GM19324 (cell line): ENCODE measurements around the gene NKD1.

Experiments
- ATAC-seq: cut with Tn5 transposase; IDR thresholded peaks from one replicate; pipeline ENCODE4 v1.9.1; 2021; ENCODE audit warnings: mild to moderate bottlenecking, moderate library complexity; ENCODE audit not compliant: unreplicated experiment, low FRiP score

NKD1 gene

DNA sequence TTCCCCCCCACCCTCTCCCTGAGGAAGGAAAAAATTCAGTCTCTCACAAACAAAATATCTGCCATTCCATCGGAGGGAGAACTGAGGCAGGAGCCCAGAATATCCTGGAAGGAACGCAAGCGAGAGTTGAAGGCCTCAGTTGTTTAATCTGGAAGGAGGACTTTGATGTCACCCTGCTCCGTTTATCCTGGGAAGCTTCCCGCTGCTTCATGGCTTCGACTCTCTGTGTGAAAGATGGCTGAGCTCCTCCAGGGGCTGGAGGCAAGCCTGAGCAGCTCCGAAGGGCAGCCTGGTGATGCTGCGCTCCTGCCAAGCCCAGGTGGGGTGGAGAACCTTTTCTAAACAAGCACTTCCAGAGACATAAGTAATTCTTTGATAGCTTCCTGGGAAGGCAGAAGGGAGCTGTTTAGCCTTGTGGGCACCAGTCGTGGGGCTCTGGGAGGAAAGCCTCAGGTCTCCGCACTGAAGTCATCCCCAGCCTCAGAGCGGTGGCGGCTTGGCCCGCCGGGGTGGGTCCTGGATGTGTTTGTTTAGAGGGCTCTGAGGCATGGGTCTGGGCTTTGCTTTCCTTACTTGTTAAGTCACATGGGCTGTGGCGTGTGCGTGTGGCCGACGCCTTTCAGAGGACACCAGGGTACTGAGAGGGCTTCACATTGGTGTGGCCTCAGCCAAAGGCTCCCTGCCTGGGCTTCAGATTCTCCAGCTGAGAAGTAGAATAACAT lies 7.9 kb downstream of the NKD1 start:
- no peak for ATAC-seq

DNA sequence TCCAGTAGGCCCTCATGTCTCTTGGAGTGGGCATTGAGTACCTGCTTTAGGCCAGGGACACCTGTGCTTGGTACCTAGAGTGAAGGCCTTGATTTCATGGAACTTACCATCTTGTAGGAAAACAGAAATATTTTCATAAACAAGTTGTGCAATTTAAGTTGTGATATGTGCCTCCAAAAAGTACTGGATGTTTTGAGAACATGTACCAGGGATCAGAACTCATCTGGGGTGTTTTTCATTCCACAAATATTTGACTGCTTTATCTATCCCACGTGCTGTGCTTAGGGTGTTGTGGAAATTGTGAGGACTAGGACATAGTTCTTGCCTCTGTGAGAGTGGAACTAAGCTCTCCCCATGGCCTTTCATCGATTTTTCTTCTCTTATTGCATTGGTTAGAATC lies 8.8 kb downstream of the NKD1 start:
- no peak for ATAC-seq

GRCh38 chr16:50558913-50559312 lies 10.7 kb downstream of the NKD1 start:
- no peak for ATAC-seq

GRCh38 chr16:50559342-50559741 lies 11.1 kb downstream of the NKD1 start:
- ATAC-seq: no peak

DNA sequence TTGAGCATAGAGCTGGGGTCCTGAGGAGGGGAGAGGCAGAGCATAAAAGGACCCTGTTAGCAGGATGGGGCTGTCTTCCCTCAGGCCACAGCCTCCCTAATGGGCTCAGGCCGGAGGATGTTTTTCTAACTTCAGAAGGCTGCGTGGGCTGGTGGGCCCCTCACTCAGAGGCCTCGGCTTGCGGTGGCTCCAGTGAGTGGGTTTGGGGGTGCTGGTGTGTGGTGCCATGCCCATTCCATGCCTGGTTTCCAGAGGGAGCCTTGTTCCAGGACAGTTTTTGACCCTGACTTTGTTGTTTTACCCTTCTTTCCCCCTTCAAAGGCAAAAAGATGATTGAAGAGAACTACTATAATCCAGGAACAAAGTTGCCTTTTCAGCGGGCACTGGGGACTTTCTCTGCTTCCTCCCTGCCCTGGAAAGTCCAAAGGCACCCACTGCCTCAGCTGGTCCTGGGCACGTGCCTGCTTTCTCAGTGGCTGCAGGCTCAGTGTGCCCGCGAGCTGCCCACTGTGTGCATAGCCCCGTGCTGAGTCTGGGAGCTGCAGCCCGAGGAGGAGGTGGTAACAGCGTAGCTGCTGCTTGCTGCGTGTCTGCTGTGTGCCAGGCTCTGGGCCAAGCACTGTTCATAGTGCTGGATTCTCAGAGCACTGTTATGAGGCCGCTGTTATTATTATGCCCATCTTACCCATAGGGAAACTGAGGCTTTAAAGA lies 11.8 kb downstream of the NKD1 start:
- no peak for ATAC-seq

GRCh38 chr16:50560903-50561863 lies 13.0 kb downstream of the NKD1 start:
- ATAC-seq: no peak

DNA sequence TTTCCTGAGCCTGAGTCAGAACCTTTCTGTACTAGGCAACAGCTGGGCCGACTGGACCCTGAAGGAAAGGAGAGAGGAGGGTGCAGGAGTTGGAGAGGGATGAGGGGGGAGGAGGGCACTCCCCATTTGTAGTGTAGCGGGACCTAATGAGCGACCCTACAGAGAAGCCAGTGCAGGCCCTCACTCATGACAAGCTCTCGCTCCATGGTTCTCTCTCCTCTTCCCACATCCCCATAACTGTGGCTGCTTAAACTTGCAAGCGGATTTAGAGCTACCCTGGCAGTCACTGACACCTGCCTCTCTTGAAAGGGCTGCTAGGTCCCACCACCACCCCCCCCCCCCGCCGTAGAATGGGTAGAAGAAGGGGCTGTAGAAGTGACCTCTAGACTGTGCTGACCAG lies 14.5 kb downstream of the NKD1 start:
- no peak for ATAC-seq

DNA sequence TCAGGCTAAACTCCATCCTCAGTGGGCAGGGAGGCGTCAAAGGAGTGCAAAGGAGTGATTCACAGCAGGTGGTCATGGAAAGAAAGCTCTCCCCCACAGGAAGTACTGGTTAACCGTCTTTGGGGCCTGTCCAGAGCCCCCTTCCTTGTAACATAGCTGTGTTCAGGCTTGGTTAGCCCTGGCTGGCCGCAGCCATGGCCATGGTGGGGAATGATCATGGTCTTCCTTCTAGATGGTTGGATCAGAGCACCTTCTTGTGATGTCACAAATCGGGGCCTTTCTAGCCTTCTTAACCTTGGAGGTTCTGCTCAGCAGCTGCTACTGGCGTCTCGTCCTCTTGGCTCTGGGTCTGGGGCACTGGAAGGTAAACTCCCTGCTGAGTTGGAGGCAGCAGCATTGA lies 15.8 kb downstream of the NKD1 start:
- ATAC-seq: no peak

DNA sequence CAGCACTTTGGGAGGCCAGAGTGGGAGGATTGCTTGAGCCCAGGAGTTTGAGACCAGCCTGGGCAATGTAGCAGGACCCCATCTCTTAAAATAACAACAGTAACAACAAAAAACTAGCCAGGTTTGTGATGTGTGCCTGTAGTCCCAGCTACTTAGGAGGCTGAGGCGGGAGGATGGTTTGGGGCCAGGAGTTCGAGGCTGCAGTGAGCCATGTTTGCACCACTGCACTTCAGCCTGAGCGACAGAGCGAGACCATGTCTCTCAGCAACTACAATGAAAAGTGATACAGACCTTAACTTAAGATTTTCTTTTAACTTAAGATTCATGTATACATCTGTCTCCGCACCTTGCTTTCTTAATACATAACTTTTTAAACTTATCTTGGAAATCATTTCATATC lies 17.2 kb downstream of the NKD1 start:
- no peak for ATAC-seq

DNA sequence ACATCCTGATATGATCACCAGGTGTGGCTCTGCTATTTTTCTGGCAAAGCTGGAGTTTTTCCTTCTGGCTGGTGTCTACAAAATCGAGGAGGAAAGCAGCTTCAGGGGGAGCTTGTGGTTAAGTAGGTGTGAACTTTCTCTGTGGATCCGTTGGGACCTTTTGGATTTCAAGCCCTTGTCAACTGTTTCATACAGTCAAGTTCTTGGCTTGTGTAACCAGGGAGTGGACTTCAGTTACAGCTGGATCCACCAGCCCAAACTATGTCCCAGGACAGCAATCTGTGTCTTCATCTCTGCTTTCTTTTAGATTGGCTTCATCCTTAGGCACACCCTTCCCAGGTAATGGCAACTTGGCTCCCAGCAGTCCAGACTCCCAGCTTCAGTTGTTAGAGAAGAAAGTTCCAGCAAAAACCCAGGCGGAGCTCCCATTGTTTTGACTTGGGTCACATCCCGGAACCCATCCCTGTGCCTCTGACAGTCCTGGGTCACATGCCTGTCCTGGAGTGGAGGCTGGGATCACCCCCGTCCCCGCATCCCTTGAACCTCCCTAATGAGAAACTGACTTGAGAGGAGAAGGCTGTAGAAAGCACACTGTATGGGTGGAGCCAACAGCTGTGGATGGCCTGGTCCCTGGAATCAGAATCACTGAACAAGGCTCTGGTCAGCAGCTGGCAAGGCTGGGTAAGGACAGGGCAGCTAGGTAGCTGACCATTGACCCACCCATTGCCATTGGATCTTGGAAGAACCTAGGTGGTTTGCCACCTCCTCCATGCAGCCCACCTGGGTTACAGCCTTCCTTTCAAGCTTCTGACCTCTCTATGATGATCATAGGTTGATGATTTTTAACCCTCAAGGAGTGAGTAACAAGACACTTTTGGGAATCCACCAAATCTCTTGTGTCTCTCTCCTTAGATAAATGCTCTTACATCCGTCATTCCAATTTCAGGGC lies 18.1 kb downstream of the NKD1 start:
- no peak for ATAC-seq

DNA sequence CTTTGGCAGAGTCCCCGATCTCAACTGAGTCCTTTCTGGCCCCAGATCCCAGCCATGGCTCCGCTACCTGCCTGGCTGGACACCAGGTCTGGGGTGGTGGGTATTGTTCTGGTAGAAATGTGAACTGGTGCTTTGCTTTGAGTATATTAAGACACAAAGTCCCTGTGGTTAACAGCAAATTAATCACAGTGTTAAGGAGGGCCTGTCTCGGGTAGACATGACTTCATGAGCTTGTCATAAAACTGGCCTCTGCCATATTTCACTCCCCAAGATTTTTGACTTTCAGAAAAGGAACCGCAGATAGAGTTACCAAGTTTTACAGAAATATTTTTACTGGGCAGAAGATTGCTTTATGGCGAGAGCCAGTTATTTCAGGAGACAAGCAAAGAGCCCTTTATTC lies 19.5 kb downstream of the NKD1 start:
- ATAC-seq: no peak

- ATAC-seq: no peak
These were observed 20.1 kb downstream of the NKD1 start for GRCh38 chr16:50568187-50568815.

DNA sequence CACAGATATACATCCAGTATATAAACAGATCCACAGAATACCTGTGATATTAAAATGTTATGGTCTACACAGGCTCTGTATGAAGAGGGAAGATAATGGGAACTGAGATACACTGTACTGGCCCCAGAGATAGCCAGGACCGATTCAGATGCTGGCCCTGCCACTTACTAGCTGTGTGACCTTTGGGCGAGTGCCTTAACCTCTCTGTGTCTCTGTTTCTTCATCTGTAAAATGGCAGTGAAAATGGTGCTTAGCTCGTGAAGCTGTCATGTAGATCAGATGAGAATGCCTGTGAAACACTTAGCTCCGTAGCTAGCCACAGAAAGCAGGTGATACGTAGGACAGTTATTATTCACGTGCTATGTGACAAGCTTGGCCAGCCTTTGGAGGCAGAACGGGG lies 22.2 kb downstream of the NKD1 start:
- no peak for ATAC-seq

DNA sequence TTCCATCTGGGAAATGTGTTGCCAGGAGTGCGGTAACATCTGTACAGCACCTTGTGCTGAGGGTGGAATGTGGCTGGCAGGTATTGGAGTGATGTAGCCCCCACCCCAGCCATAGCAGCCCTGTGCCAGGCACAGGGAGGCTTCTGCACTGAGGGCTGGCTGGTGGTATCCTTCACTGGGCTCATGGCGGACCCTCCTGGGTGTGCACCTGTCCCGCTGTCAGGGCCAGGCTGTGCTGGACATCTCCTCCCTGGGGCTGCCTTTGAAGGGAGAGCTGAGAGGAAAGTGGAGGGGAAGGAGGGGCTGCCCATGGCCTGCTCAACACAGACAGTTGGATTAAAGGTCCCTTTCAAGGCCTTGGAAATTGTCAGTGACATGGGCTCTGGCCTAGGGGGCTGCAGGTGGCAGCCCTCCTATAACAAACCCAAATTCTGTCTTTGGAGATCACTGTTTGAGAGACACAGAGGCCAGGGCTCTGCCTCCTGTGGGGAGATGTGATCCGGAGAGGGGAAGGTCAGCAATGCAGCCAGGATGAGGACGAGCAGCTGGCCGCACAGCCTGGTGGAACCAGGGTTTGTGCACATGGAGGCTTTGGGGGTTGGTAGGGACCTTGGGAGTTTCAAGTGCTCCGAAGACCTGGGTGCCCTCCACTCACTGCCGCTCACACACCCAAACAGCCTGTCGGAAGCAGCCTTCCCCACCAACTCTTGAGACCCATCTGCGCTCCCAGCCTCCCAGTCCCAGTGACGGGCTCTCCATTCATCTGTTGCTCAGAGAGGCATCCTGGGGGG lies 22.8 kb downstream of the NKD1 start:
- ATAC-seq: no peak

GRCh38 chr16:50571786-50572185 lies 23.6 kb downstream of the NKD1 start:
- no peak for ATAC-seq

DNA sequence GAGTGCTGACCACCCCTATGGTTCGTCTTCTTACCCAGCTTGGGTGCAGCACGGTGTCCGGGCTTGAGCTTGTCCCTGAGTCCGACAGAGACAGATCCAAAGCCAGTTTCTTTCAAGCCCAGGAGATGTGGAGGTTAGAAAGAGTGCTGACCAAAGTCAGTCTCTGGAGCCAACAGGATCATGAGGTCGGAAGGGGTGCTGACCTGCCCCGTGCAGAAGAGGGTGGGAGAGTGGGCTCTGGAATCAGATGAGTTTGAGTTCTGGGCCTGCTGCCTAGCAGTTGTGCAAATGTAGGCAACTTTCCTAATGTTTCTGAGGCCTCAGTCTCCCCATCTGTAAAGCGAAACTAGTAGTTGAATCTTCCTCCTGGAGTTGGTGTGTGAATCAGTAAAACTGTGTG lies 24.5 kb downstream of the NKD1 start:
- ATAC-seq: no peak

DNA sequence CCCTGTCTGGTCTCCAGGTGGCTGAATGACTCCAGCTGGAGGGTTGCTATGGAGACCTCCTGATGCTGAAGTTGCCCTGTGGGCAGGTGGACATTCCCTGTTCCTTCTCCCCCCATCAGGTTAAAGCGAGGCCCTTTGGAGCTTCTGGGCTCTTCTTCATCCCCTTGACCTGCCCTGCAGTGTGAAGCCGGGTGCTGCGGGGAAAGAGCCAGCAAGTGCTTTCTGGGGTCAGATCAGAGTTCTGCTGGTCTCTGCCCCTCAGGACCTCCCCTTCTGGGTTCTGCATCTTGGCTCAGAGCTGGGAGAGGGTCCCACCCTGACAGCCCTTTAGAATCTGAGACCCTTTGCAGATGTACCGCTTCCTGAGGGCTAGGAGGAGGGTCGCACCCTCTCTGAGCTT lies 25.1 kb downstream of the NKD1 start:
- no peak for ATAC-seq

DNA sequence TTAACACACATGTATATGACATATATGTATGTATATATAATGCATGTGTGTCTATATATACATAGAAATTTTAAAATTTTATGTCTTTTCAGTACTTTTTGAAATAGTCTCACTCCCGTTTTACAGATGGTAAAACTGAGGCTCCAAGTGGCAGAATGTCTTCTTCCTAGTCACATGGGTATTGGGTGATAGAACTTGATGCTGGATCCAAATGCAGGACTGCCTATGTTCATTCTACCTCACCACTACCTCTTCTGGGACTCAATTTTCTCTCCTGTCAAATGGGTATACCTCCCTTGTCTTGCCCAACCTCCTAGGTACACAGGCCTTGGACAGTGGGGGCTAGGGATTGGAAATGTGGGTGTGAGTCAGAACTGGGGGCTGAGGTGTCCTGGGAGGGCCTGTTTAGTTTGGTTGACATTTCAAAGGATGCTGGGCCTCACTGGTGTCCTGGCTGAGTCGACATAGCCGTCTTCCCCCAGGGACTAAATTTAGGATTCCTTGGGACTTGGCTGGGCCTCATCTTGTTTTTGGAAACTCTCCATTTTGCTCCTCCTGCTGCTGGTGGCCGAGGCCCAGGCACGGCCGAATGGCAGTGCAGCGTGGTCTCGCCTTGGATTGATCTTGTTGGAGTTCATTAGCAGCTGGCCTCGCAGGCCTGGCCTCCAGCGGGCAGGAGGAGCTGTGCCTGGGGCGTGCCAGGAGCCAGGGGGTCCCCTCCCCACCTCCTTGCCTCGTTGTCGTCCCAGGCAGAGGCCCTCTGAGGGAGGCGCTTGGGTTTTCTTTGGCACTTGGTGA lies 25.9 kb downstream of the NKD1 start:
- ATAC-seq: no peak
